NCI-H524 (cell line): ENCODE data around the gene C12orf76.
"Not testable (repeated sequence)": the region's sequence is repeated elsewhere in the genome, so short reads cannot be mapped to it uniquely, and the experiment has no call there.

Experiments
- DNase-seq, 2 experiments: peaks; one replicate each; lab custom pipeline; 2025; lab: John Stamatoyannopoulos, UW

Gene C12orf76

GRCh38 chr12:110023059-110023980, 25.0 kb downstream of the C12orf76 start:
- peak; percentile 85 to 89 for DNase-seq

- no peak for DNase-seq
Observed at GRCh38 chr12:110020956-110021355, 27.4 kb downstream of the C12orf76 start.

GRCh38 chr12:110015132-110015531, 33.2 kb downstream of the C12orf76 start:
- no peak for DNase-seq

GRCh38 chr12:110012659-110013058, 35.7 kb downstream of the C12orf76 start:
- no peak for DNase-seq

GRCh38 chr12:110012137-110012536, 36.2 kb downstream of the C12orf76 start:
- no peak for DNase-seq

- no peak for DNase-seq
Observed at GRCh38 chr12:110010853-110011723, 37.2 kb downstream of the C12orf76 start.

GRCh38 chr12:110008681-110009398, 39.5 kb downstream of the C12orf76 start:
- DNase-seq, result not testable (repeated sequence)

- DNase-seq, result no peak
Observed at GRCh38 chr12:110007881-110008280, 40.4 kb downstream of the C12orf76 start.

GRCh38 chr12:110006115-110006514, 42.2 kb downstream of the C12orf76 start:
- no peak for DNase-seq

GRCh38 chr12:110005319-110005973, 42.9 kb downstream of the C12orf76 start:
- DNase-seq, result no peak

- no peak for DNase-seq
Observed at GRCh38 chr12:110004598-110004997, 43.7 kb downstream of the C12orf76 start.

- DNase-seq, result no peak
Observed at GRCh38 chr12:110002676-110003515, 45.4 kb downstream of the C12orf76 start.

GRCh38 chr12:110001596-110001995, 46.7 kb downstream of the C12orf76 start:
- DNase-seq, result no peak

GRCh38 chr12:109999983-110000505, 48.3 kb downstream of the C12orf76 start:
- DNase-seq, result peak in 1 of 2 experiments; percentile 12

- DNase-seq, result no peak
Observed at GRCh38 chr12:109999649-109999971, 48.7 kb downstream of the C12orf76 start.

- DNase-seq, result peak; percentile 70 to 90
Observed at GRCh38 chr12:109998904-109999648, 49.2 kb downstream of the C12orf76 start, which contains the start of gene ANKRD13A. TSS of gene ANKRD13A (plus strand) at chr12:109999430. CDS start at chr12:109999689, 259 bp downstream.

GRCh38 chr12:109998241-109998903, 50.0 kb downstream of the C12orf76 start:
- DNase-seq, result peak in 1 of 2 experiments; percentile 56

GRCh38 chr12:109997393-109997792, 50.9 kb downstream of the C12orf76 start:
- no peak for DNase-seq

GRCh38 chr12:109996483-109996853, 51.9 kb downstream of the C12orf76 start:
- no peak for DNase-seq
